Measurements from ENCODE around the gene OOSP3.

Gene OOSP3

DNA sequence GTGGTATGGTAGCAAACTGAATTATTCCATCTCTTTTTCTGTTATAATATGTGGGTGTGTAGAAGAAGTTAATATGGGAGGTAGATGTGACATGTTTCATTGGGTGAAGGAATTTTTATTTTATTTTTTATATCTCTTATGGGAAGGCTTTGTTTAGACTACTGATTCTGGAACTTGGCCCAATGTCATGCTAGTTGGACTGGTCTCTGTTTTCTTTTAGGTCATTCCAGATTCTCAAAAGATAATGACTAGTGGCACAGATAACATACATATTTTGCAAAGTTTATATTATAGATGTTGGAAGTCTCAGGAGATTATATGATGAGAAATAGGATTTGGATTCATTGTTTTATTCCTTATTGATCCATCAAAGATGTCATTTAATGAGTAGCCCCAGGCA, 1.3 kb upstream of the OOSP3 start:
- no peak for ATAC-seq
- TF ChIP-seq, protein P1, sequence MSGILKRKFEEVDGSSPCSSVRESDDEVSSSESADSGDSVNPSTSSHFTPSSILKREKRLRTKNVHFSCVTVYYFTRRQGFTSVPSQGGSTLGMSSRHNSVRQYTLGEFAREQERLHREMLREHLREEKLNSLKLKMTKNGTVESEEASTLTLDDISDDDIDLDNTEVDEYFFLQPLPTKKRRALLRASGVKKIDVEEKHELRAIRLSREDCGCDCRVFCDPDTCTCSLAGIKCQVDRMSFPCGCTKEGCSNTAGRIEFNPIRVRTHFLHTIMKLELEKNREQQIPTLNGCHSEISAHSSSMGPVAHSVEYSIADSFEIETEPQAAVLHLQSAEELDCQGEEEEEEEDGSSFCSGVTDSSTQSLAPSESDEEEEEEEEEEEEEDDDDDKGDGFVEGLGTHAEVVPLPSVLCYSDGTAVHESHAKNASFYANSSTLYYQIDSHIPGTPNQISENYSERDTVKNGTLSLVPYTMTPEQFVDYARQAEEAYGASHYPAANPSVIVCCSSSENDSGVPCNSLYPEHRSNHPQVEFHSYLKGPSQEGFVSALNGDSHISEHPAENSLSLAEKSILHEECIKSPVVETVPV (CRISPR knock-in tag; IDR thresholded peaks at IDR 0.05) = no peak
- TF ChIP-seq ZNF565 (CRISPR knock-in tag; conservative IDR thresholded peaks at IDR 0.05; ENCODE audit: low read depth) (no peak), ZC3H10 (CRISPR knock-in tag; IDR thresholded peaks at IDR 0.05) (no peak), TOX (CRISPR knock-in tag; IDR thresholded peaks at IDR 0.05; ENCODE audit: borderline replicate concordance) (no peak), OSR1 (CRISPR knock-in tag; IDR thresholded peaks at IDR 0.05) (no peak), ISL1 (CRISPR knock-in tag; IDR thresholded peaks at IDR 0.05) (no peak), ZFP30 (CRISPR knock-in tag; IDR thresholded peaks at IDR 0.05) (no peak), GLIS3 (CRISPR knock-in tag; IDR thresholded peaks at IDR 0.05) (no peak), TCF4 (CRISPR knock-in tag; IDR thresholded peaks at IDR 0.05; ENCODE audit: borderline replicate concordance) (no peak), BACH2 (CRISPR knock-in tag; IDR thresholded peaks at IDR 0.05; ENCODE audit: borderline replicate concordance) (no peak), ARNTL (CRISPR knock-in tag; IDR thresholded peaks at IDR 0.05; ENCODE audit: borderline replicate concordance, low read depth) (no peak), ESRRG (CRISPR knock-in tag; IDR thresholded peaks at IDR 0.05) (no peak), CSDC2 (CRISPR knock-in tag; IDR thresholded peaks at IDR 0.05) (no peak), ZNF8 (CRISPR knock-in tag; IDR thresholded peaks at IDR 0.05) (no peak), ZNF70 (CRISPR knock-in tag; IDR thresholded peaks at IDR 0.05) (no peak)
- TF ChIP-seq, protein P2, sequence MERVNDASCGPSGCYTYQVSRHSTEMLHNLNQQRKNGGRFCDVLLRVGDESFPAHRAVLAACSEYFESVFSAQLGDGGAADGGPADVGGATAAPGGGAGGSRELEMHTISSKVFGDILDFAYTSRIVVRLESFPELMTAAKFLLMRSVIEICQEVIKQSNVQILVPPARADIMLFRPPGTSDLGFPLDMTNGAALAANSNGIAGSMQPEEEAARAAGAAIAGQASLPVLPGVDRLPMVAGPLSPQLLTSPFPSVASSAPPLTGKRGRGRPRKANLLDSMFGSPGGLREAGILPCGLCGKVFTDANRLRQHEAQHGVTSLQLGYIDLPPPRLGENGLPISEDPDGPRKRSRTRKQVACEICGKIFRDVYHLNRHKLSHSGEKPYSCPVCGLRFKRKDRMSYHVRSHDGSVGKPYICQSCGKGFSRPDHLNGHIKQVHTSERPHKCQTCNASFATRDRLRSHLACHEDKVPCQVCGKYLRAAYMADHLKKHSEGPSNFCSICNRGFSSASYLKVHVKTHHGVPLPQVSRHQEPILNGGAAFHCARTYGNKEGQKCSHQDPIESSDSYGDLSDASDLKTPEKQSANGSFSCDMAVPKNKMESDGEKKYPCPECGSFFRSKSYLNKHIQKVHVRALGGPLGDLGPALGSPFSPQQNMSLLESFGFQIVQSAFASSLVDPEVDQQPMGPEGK (CRISPR knock-in tag; IDR thresholded peaks at IDR 0.05; ENCODE audit: borderline replicate concordance) = no peak
- TF ChIP-seq, protein P3, sequence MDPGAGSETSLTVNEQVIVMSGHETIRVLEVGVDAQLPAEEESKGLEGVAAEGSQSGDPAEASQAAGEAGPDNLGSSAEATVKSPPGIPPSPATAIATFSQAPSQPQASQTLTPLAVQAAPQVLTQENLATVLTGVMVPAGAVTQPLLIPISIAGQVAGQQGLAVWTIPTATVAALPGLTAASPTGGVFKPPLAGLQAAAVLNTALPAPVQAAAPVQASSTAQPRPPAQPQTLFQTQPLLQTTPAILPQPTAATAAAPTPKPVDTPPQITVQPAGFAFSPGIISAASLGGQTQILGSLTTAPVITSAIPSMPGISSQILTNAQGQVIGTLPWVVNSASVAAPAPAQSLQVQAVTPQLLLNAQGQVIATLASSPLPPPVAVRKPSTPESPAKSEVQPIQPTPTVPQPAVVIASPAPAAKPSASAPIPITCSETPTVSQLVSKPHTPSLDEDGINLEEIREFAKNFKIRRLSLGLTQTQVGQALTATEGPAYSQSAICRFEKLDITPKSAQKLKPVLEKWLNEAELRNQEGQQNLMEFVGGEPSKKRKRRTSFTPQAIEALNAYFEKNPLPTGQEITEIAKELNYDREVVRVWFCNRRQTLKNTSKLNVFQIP (CRISPR knock-in tag; IDR thresholded peaks at IDR 0.05; ENCODE audit: borderline replicate concordance, low read depth) = no peak
- TF ChIP-seq, protein P4, sequence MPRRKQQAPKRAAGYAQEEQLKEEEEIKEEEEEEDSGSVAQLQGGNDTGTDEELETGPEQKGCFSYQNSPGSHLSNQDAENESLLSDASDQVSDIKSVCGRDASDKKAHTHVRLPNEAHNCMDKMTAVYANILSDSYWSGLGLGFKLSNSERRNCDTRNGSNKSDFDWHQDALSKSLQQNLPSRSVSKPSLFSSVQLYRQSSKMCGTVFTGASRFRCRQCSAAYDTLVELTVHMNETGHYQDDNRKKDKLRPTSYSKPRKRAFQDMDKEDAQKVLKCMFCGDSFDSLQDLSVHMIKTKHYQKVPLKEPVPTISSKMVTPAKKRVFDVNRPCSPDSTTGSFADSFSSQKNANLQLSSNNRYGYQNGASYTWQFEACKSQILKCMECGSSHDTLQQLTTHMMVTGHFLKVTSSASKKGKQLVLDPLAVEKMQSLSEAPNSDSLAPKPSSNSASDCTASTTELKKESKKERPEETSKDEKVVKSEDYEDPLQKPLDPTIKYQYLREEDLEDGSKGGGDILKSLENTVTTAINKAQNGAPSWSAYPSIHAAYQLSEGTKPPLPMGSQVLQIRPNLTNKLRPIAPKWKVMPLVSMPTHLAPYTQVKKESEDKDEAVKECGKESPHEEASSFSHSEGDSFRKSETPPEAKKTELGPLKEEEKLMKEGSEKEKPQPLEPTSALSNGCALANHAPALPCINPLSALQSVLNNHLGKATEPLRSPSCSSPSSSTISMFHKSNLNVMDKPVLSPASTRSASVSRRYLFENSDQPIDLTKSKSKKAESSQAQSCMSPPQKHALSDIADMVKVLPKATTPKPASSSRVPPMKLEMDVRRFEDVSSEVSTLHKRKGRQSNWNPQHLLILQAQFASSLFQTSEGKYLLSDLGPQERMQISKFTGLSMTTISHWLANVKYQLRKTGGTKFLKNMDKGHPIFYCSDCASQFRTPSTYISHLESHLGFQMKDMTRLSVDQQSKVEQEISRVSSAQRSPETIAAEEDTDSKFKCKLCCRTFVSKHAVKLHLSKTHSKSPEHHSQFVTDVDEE (CRISPR knock-in tag; IDR thresholded peaks at IDR 0.05) = no peak
- TF ChIP-seq, protein P5, sequence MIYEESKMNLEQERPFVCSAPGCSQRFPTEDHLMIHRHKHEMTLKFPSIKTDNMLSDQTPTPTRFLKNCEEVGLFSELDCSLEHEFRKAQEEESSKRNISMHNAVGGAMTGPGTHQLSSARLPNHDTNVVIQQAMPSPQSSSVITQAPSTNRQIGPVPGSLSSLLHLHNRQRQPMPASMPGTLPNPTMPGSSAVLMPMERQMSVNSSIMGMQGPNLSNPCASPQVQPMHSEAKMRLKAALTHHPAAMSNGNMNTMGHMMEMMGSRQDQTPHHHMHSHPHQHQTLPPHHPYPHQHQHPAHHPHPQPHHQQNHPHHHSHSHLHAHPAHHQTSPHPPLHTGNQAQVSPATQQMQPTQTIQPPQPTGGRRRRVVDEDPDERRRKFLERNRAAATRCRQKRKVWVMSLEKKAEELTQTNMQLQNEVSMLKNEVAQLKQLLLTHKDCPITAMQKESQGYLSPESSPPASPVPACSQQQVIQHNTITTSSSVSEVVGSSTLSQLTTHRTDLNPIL (CRISPR knock-in tag; IDR thresholded peaks at IDR 0.05; ENCODE audit: low read depth) = no peak

DNA sequence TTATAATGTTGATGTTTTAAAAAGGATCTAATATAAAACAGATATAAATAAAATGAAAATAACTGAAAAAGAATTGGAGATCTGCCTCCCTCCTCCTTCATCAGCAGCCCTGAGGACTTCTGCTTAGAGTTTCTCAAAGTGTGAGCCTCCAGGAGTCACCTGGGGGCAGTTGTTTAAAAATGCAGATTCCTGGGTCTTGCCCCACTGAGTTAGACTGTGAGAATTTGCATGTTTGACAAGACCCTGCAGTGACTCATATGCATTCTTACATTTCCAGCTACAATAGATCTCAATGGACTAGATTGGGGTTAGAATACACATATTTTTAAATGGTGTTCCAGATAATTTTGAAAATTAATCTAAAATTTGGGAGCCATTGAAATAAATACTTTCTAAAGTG, 798 bp upstream of the OOSP3 start:
- ATAC-seq = no peak

More for the DNA sequence above, 798 bp upstream of the OOSP3 start:
- no peak for TF ChIP-seq GLIS3 (CRISPR knock-in tag; IDR thresholded peaks at IDR 0.05)
- TF ChIP-seq ZNF565 (CRISPR knock-in tag; conservative IDR thresholded peaks at IDR 0.05; ENCODE audit: low read depth) = no peak
- no peak for TF ChIP-seq ESRRG (CRISPR knock-in tag; IDR thresholded peaks at IDR 0.05)
- no peak for TF ChIP-seq ARNTL (CRISPR knock-in tag; IDR thresholded peaks at IDR 0.05; ENCODE audit: borderline replicate concordance, low read depth)
- TF ChIP-seq, protein P1 (CRISPR knock-in tag; IDR thresholded peaks at IDR 0.05) = no peak
- no peak for TF ChIP-seq ZFP3 (CRISPR knock-in tag; IDR thresholded peaks at IDR 0.05)
- TF ChIP-seq TCF4 (CRISPR knock-in tag; IDR thresholded peaks at IDR 0.05; ENCODE audit: borderline replicate concordance) = no peak
- TF ChIP-seq, protein P4 (CRISPR knock-in tag; IDR thresholded peaks at IDR 0.05) = no peak
- TF ChIP-seq OSR1 (CRISPR knock-in tag; IDR thresholded peaks at IDR 0.05) = no peak
- TF ChIP-seq ZC3H10 (CRISPR knock-in tag; IDR thresholded peaks at IDR 0.05) = no peak
- TF ChIP-seq ZNF70 (CRISPR knock-in tag; IDR thresholded peaks at IDR 0.05) = no peak
